Measurements from ENCODE around the gene IFIT3. TPM values are rescaled to one million over a fixed set of nuclear protein-coding genes. Genes with fewer than 3 reads are reported as not detected.
A peak's percentile ranks its signal among the peaks of the same experiment; 100 is the strongest.

The IFIT3 gene
- total RNA-seq, 1 donor from 2014 or later, result not detected

- no peaks in the 10 kb centered on the region for H3K79me2 ChIP-seq (ENCODE audit: low read depth)
- no peaks in the 10 kb centered on the region for H3F3A ChIP-seq (ENCODE audit: low read depth)
- no peak overlapping the region for H3K27ac ChIP-seq
- Mint-ChIP-seq H3K4me1 (peaks cover 14% of the 10 kb centered on the region), H3K4me3 (no peak overlapping the region), H3K27ac (no peak overlapping the region), H3K36me3 (peaks cover 3% of the 10 kb centered on the region), H3K27me3 (ENCODE audit: insufficient read depth, low read depth) (peaks cover 2% of the 10 kb centered on the region), H3K9me3 (no peaks in the 10 kb centered on the region)
- no peaks in the 10 kb centered on the region for H4K20me1 ChIP-seq (ENCODE audit: low read depth)
- H3K9ac ChIP-seq, result no peak overlapping the region
- no peak overlapping the region for H3K4me3 ChIP-seq
- DNase-seq (ENCODE audit: low spot score), result no peak
- no peak for TF ChIP-seq EZH2phosphoT487 (IDR thresholded peaks at IDR 0.05)
- TF ChIP-seq CTCF (IDR thresholded peaks at IDR 0.05), result no peak
- TF ChIP-seq EZH2 (IDR thresholded peaks at IDR 0.05), result no peak
- peaks cover 13% of the 10 kb centered on the region for H3K4me1 ChIP-seq
- no peaks in the 10 kb centered on the region for H3K9me3 ChIP-seq (ENCODE audit: low read depth)
- no peaks in the 10 kb centered on the region for H3K36me3 ChIP-seq
- no peaks in the 10 kb centered on the region for H3K27me3 ChIP-seq
- H3K4me2 ChIP-seq, result no peak overlapping the region
- H2AFZ ChIP-seq (replicated peaks), result no peak overlapping the region
These were observed 12.1 kb downstream of the IFIT3 start for GRCh38 chr10:89339875-89340274.

- peaks cover 24% of the 10 kb centered on the region for H3K4me1 Mint-ChIP-seq
- H3K9me3 Mint-ChIP-seq, result no peaks in the 10 kb centered on the region
- DNase-seq (ENCODE audit: low spot score), result no peak
- peaks cover 3% of the 10 kb centered on the region for H3K36me3 Mint-ChIP-seq
- H3K4me1 ChIP-seq, result peaks cover 24% of the 10 kb centered on the region
- peaks cover 6% of the 10 kb centered on the region for H3F3A ChIP-seq (ENCODE audit: low read depth)
- no peaks in the 10 kb centered on the region for H3K27me3 ChIP-seq
- no peak overlapping the region for H3K27ac ChIP-seq
- peaks cover 2% of the 10 kb centered on the region for H3K27me3 Mint-ChIP-seq (ENCODE audit: insufficient read depth, low read depth)
- H3K4me3 ChIP-seq, result no peak overlapping the region
- H2AFZ ChIP-seq (replicated peaks), result no peak overlapping the region
- TF ChIP-seq CTCF (IDR thresholded peaks at IDR 0.05) (no peak), EZH2 (IDR thresholded peaks at IDR 0.05) (no peak), EZH2phosphoT487 (IDR thresholded peaks at IDR 0.05) (no peak)
- no peak overlapping the region for H3K9ac ChIP-seq
- no peaks in the 10 kb centered on the region for H3K79me2 ChIP-seq (ENCODE audit: low read depth)
- H3K4me2 ChIP-seq, result no peak overlapping the region
- H4K20me1 ChIP-seq (ENCODE audit: low read depth), result no peaks in the 10 kb centered on the region
- no peak overlapping the region for H3K4me3 Mint-ChIP-seq
- H3K36me3 ChIP-seq, result no peaks in the 10 kb centered on the region
- H3K27ac Mint-ChIP-seq, result no peak overlapping the region
- no peaks in the 10 kb centered on the region for H3K9me3 ChIP-seq (ENCODE audit: low read depth)
These were observed 13.9 kb downstream of the IFIT3 start for GRCh38 chr10:89341649-89342048.

GRCh38 chr10:89342206-89342958, 14.6 kb downstream of the IFIT3 start:
- TF ChIP-seq EZH2phosphoT487 (IDR thresholded peaks at IDR 0.05) (no peak), CTCF (IDR thresholded peaks at IDR 0.05) (no peak), EZH2 (IDR thresholded peaks at IDR 0.05) (no peak)
- Mint-ChIP-seq H3K27me3 (ENCODE audit: insufficient read depth, low read depth) (peaks cover 2% of the 10 kb centered on the region), H3K27ac (no peak overlapping the region), H3K4me1 (peaks cover 30% of the 10 kb centered on the region), H3K9me3 (no peaks in the 10 kb centered on the region), H3K36me3 (peaks cover 3% of the 10 kb centered on the region), H3K4me3 (no peak overlapping the region)
- peaks cover 31% of the 10 kb centered on the region for H3K4me1 ChIP-seq
- H4K20me1 ChIP-seq (ENCODE audit: low read depth), result no peaks in the 10 kb centered on the region
- no peak for DNase-seq (ENCODE audit: low spot score)
- H3K9me3 ChIP-seq (ENCODE audit: low read depth), result no peaks in the 10 kb centered on the region
- H3F3A ChIP-seq (ENCODE audit: low read depth), result peaks cover 12% of the 10 kb centered on the region
- no peaks in the 10 kb centered on the region for H3K79me2 ChIP-seq (ENCODE audit: low read depth)
- H3K27ac ChIP-seq, result no peak overlapping the region
- H3K4me3 ChIP-seq, result no peak overlapping the region
- H2AFZ ChIP-seq (replicated peaks), result peak overlapping the region; percentile 65
- no peaks in the 10 kb centered on the region for H3K36me3 ChIP-seq
- H3K4me2 ChIP-seq, result peak overlapping the region; percentile 27
- H3K27me3 ChIP-seq, result no peaks in the 10 kb centered on the region
- no peak overlapping the region for H3K9ac ChIP-seq

Data from neural progenitor cell (in vitro differentiated cells).